HEK293 (cell line): Measurements from ENCODE around the gene SLC2A9.

Source experiments
- CTCF ChIA-PET: fragments of 350-600 bp; formaldehyde crosslinking; extraction: SDS; loops from one replicate; lab custom pipeline; 2021; ENCODE audit warnings: antibody characterized with exemption; lab: Yijun Ruan, JAX
- POLR2A ChIA-PET: fragments of 300-600 bp; formaldehyde crosslinking; extraction: SDS; loops from one replicate; lab custom pipeline; 2020; ENCODE audit warnings: antibody characterized with exemption, inconsistent platforms; lab: Yijun Ruan, JAX
- H3K27ac ChIP-seq: fragments of 200-500 bp; sonication (Bioruptor generic); 2 replicates; pipeline ENCODE4 v1.5.1; 2014; ENCODE audit warnings: low read depth, low read length, control low read depth, inconsistent platforms; ENCODE audit errors: extremely low read depth
- H3K36me3 ChIP-seq, 2 experiments: fragments of 200-500 bp in 1 of 2; sonication (Bioruptor generic) in 1 of 2; 1 replicate in 1 of 2; 2 replicates in 1 of 2; pipeline ENCODE4 v1.5.1; 2014 to 2017; ENCODE audit warnings: inconsistent platforms in 2 of 2, low read length in 2 of 2; ENCODE audit not compliant: control insufficient read depth in 2 of 2, insufficient read depth in 1 of 2
- H3K4me1 ChIP-seq: fragments of 200-500 bp; sonication (Bioruptor generic); 2 replicates; pipeline ENCODE4 v1.5.1; 2014; ENCODE audit warnings: mild to moderate bottlenecking, low read length, inconsistent platforms; ENCODE audit not compliant: control insufficient read depth, insufficient read depth
- H3K4me3 ChIP-seq: 2 replicates; pipeline ENCODE4 v1.5.1; 2011; ENCODE audit warnings: low read depth, mild to moderate bottlenecking, control low read depth, low read length, moderate library complexity
- H3K9me3 ChIP-seq: fragments of 200-500 bp; sonication (Bioruptor generic); 2 replicates; pipeline ENCODE4 v1.5.1; 2014; ENCODE audit warnings: low read depth, low read length, inconsistent platforms; ENCODE audit not compliant: control insufficient read depth, insufficient read depth
- AEBP2 ChIP-seq: fragments of 450-650 bp; formaldehyde crosslinking; IDR thresholded peaks from 2 replicates; pipeline ENCODE4 v1.5.1; 2016; ENCODE audit warnings: missing biosample characterization, missing genetic modification characterization, borderline replicate concordance
- KLF7 ChIP-seq: fragments of 450-650 bp; formaldehyde crosslinking; IDR thresholded peaks from 2 replicates; pipeline ENCODE4 v1.5.1; 2016; ENCODE audit warnings: missing biosample characterization, missing genetic modification characterization, borderline replicate concordance
- ZBTB20 ChIP-seq: fragments of 450-650 bp; formaldehyde crosslinking; IDR thresholded peaks from 2 replicates; pipeline ENCODE4 v1.5.1; 2016; ENCODE audit warnings: missing biosample characterization, missing genetic modification characterization
- ZBTB49 ChIP-seq: fragments of 450-650 bp; formaldehyde crosslinking; IDR thresholded peaks from 2 replicates; pipeline ENCODE4 v1.5.1; 2016; ENCODE audit warnings: missing biosample characterization, missing genetic modification characterization, low read depth
- ZNF114 ChIP-seq: fragments of 450-650 bp; formaldehyde crosslinking; IDR thresholded peaks from 2 replicates; pipeline ENCODE4 v1.5.0; 2017; ENCODE audit warnings: missing biosample characterization, missing genetic modification characterization
- ZNF174 ChIP-seq: fragments of 450-650 bp; formaldehyde crosslinking; IDR thresholded peaks from 2 replicates; pipeline ENCODE4 v1.5.0; 2017; ENCODE audit warnings: missing biosample characterization, mild to moderate bottlenecking, missing genetic modification characterization
- ZNF2 ChIP-seq: fragments of 450-650 bp; formaldehyde crosslinking; IDR thresholded peaks from 2 replicates; pipeline ENCODE4 v1.5.1; 2016; ENCODE audit warnings: missing biosample characterization, missing genetic modification characterization
- ZNF211 ChIP-seq: fragments of 450-650 bp; formaldehyde crosslinking; IDR thresholded peaks from 2 replicates; pipeline ENCODE4 v1.5.1; 2016; ENCODE audit warnings: low read depth, missing biosample characterization, missing genetic modification characterization
- ZNF266 ChIP-seq: fragments of 450-650 bp; formaldehyde crosslinking; IDR thresholded peaks from 2 replicates; pipeline ENCODE4 v1.5.1; 2016; ENCODE audit warnings: missing biosample characterization, missing genetic modification characterization, low read depth
- ZNF324 ChIP-seq: fragments of 450-650 bp; formaldehyde crosslinking; IDR thresholded peaks from 2 replicates; pipeline ENCODE4 v1.5.1; 2016; ENCODE audit warnings: missing biosample characterization, missing genetic modification characterization
- ZNF404 ChIP-seq: fragments of 450-650 bp; formaldehyde crosslinking; IDR thresholded peaks from 2 replicates; pipeline ENCODE4 v1.5.1; 2017; ENCODE audit warnings: missing biosample characterization, missing genetic modification characterization
- ZNF416 ChIP-seq: fragments of 450-650 bp; formaldehyde crosslinking; IDR thresholded peaks from 2 replicates; pipeline ENCODE4 v1.5.1; 2016; ENCODE audit warnings: missing biosample characterization, missing genetic modification characterization
- ZNF624 ChIP-seq: fragments of 450-650 bp; formaldehyde crosslinking; IDR thresholded peaks from 2 replicates; pipeline ENCODE4 v1.5.1; 2017; ENCODE audit warnings: missing biosample characterization, missing genetic modification characterization
- ZNF629 ChIP-seq: fragments of 450-650 bp; formaldehyde crosslinking; IDR thresholded peaks from 2 replicates; pipeline ENCODE4 v1.5.1; 2017; ENCODE audit warnings: missing biosample characterization, missing genetic modification characterization
- ZNF791 ChIP-seq: fragments of 450-650 bp; formaldehyde crosslinking; IDR thresholded peaks from 2 replicates; pipeline ENCODE4 v1.5.1; 2016; ENCODE audit warnings: missing biosample characterization, missing genetic modification characterization

Gene SLC2A9

GRCh38 chr4:9976781-9977180 lies 44.5 kb downstream of the SLC2A9 start:
- no peak for TF ChIP-seq ZNF404 (tag by site-specific recombination)
- Histone ChIP-seq H3K4me1 (no peaks in the 10 kb centered on the region), H3K27ac (no peak overlapping the region), H3K9me3 (no peaks in the 10 kb centered on the region), H3K4me3 (no peak overlapping the region), H3K36me3 (no peaks in the 10 kb centered on the region)
- ChIA-PET POLR2A (no interaction called here), CTCF (no interaction called here)

- Histone ChIP-seq H3K27ac (no peak overlapping the region), H3K4me1 (no peaks in the 10 kb centered on the region), H3K9me3 (no peaks in the 10 kb centered on the region), H3K36me3 (no peaks in the 10 kb centered on the region), H3K4me3 (no peak overlapping the region)
- POLR2A ChIA-PET, result no interaction called here
- CTCF ChIA-PET, result no interaction called here
- TF ChIP-seq ZNF629 (tag by site-specific recombination) (no peak), ZNF791 (tag by site-specific recombination) (no peak), KLF7 (tag by site-specific recombination) (no peak), ZNF624 (tag by site-specific recombination) (no peak)
These were observed 45.0 kb downstream of the SLC2A9 start for GRCh38 chr4:9976293-9976692.

- Histone ChIP-seq H3K27ac (no peak overlapping the region), H3K36me3 (no peaks in the 10 kb centered on the region), H3K4me1 (no peaks in the 10 kb centered on the region), H3K9me3 (no peaks in the 10 kb centered on the region), H3K4me3 (no peak overlapping the region)
- POLR2A ChIA-PET, result no interaction called here
- CTCF ChIA-PET, result no interaction called here
- no peak for TF ChIP-seq ZNF266 (tag by site-specific recombination)
These were observed 49.6 kb downstream of the SLC2A9 start for GRCh38 chr4:9971711-9972110.

DNA sequence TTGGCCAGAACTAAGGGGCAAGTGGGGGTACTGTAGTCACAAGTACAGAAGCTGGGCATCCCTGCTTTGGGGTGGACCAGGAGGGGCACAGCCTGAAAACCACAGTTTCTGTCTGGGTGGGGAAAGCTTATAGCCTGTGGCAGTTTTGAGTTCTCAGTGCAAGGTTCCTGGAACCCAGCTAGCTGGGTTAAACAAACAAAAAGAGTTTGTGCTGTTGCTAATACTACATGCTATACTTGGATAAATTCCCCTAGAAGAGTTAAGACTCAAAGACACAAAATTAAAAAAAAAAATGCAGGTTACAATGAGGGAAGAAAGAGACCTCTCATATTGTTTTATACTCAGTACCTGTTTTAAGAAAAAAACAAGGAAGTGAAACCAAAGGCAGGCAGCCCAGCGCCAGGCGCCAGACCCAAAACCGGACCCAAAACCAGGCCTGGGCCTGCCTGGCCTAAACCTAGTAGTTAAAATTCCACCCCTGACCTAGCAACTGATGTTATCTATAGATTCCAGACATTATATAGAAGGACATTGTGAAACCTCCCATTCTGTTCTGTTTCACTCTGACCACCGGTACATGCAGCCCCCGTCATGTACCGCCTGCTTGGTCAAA lies 50.8 kb downstream of the SLC2A9 start:
- no peaks in the 10 kb centered on the region for H3K36me3 ChIP-seq
- ChIA-PET CTCF (interaction anchor here (0.7 kb wide), 1 partner anchor 10 kb away, joined by 3 read pairs; no protein-coding TSS in a partner anchor), POLR2A (no interaction called here)
- TF ChIP-seq ZNF2 (tag by site-specific recombination) (no peak), ZNF114 (no peak), ZNF211 (tag by site-specific recombination) (no peak), AEBP2 (tag by site-specific recombination) (no peak), ZBTB49 (tag by site-specific recombination) (no peak), ZNF791 (tag by site-specific recombination) (no peak), ZBTB20 (no peak), ZNF416 (tag by site-specific recombination) (no peak), ZNF174 (tag by site-specific recombination) (no peak), ZNF324 (tag by site-specific recombination) (no peak)
- H3K9me3 ChIP-seq, result no peaks in the 10 kb centered on the region
- no peak overlapping the region for H3K4me3 ChIP-seq
- no peak overlapping the region for H3K27ac ChIP-seq
- no peaks in the 10 kb centered on the region for H3K4me1 ChIP-seq
